GM12892 (cell line): ENCODE measurements around the gene THEM4.

Experiments used
- POLR2A ChIP-seq: IDR thresholded peaks from 2 replicates; pipeline ENCODE4 v1.6.1; 2011; ENCODE audit warnings: low read depth, low read length, control low read depth
- POLR2AphosphoS5 ChIP-seq: IDR thresholded peaks from 2 replicates; pipeline ENCODE4 v1.6.1; 2011; ENCODE audit warnings: low read depth, low read length, control low read depth
- TAF1 ChIP-seq: IDR thresholded peaks from 2 replicates; pipeline ENCODE4 v1.6.1; 2011; ENCODE audit warnings: low read depth, mild to moderate bottlenecking, control low read depth, low read length, borderline replicate concordance

- TF ChIP-seq POLR2A: no peak
- TF ChIP-seq POLR2AphosphoS5: no peak
- TF ChIP-seq TAF1: no peak
Observed at GRCh38 chr1:151837884-151838221, 71.5 kb downstream of the THEM4 start.
